GM06990 (cell line): ENCODE results near the gene KIF1B.
"Not testable (repeated sequence)": the region's sequence is repeated elsewhere in the genome, so short reads cannot be mapped to it uniquely, and the experiment has no call there.

Experiments
- DNase-seq: peaks from one replicate; pipeline ENCODE4 v3.0.0-alpha.2; 2011; ENCODE audit not compliant: insufficient read length; ENCODE audit errors: extremely low read depth
- H3K27me3 ChIP-seq: replicated peaks from 2 replicates; pipeline ENCODE4 v1.6.0; 2011; ENCODE audit warnings: low read length; ENCODE audit not compliant: control insufficient read depth, insufficient read depth
- H3K36me3 ChIP-seq: 2 replicates; pipeline ENCODE4 v1.5.1; 2011; ENCODE audit warnings: low read length; ENCODE audit not compliant: control insufficient read depth, insufficient read depth
- H3K4me3 ChIP-seq: replicated peaks from 2 replicates; pipeline ENCODE4 v1.5.1; 2011; ENCODE audit warnings: low read depth, mild to moderate bottlenecking, control low read depth, low read length
- CTCF ChIP-seq: IDR thresholded peaks from 2 replicates; pipeline ENCODE4 v1.5.1; 2011; ENCODE audit warnings: low read length, control low read depth, mild to moderate bottlenecking, inconsistent platforms; ENCODE audit not compliant: insufficient read depth, poor library complexity, severe bottlenecking

KIF1B gene

GRCh38 chr1:10217748-10218441 lies 7.5 kb downstream of the KIF1B start:
- no peak for DNase-seq
- TF ChIP-seq CTCF: no peak
- H3K27me3 ChIP-seq: no peaks in the 10 kb centered on the region
- H3K36me3 ChIP-seq: no peaks in the 10 kb centered on the region
- no peak overlapping the region for H3K4me3 ChIP-seq

- no peak overlapping the region for H3K4me3 ChIP-seq
- H3K27me3 ChIP-seq: no peaks in the 10 kb centered on the region
- no peaks in the 10 kb centered on the region for H3K36me3 ChIP-seq
- DNase-seq: no peak
- no peak for TF ChIP-seq CTCF
Measured at GRCh38 chr1:10220200-10220599, 9.8 kb downstream of the KIF1B start.

- not testable (repeated sequence) for DNase-seq, H3K27me3 ChIP-seq, H3K4me3 ChIP-seq, H3K36me3 ChIP-seq
Measured at GRCh38 chr1:10220657-10221056, 10.3 kb downstream of the KIF1B start.

GRCh38 chr1:10225573-10225972 lies 15.2 kb downstream of the KIF1B start:
- H3K27me3 ChIP-seq: no peaks in the 10 kb centered on the region
- H3K4me3 ChIP-seq: no peak overlapping the region
- no peak for TF ChIP-seq CTCF
- no peaks in the 10 kb centered on the region for H3K36me3 ChIP-seq
- DNase-seq: no peak

- H3K27me3 ChIP-seq: no peaks in the 10 kb centered on the region
- H3K36me3 ChIP-seq: no peaks in the 10 kb centered on the region
- H3K4me3 ChIP-seq: no peak overlapping the region
- TF ChIP-seq CTCF: no peak
- no peak for DNase-seq
Measured at GRCh38 chr1:10228528-10228927, 18.2 kb downstream of the KIF1B start.

- Histone ChIP-seq H3K36me3 (no peaks in the 10 kb centered on the region), H3K27me3 (no peaks in the 10 kb centered on the region), H3K4me3 (no peak overlapping the region)
- TF ChIP-seq CTCF: no peak
- no peak for DNase-seq
Measured at GRCh38 chr1:10229903-10230302, 19.5 kb downstream of the KIF1B start.
